ENCODE results near the gene DDX20.
"Not testable (repeated sequence)": the region's sequence is repeated elsewhere in the genome, so short reads cannot be mapped to it uniquely, and the experiment has no call there.

Gene DDX20

GRCh38 chr1:111738133-111738435 is 17.6 kb upstream of the DDX20 start:
- peaks cover 0 to 7% (median 0%) of the 10 kb centered on the region in 5 donors for H3K36me3 ChIP-seq (ENCODE audit: control insufficient read depth in 5 of 5, insufficient read depth in 5 of 5, low read length in 5 of 5)
- no peaks in the 10 kb centered on the region for H3K27me3 ChIP-seq (ENCODE audit: control insufficient read depth in 5 of 5, insufficient read depth in 4 of 5, low read length in 5 of 5)
- peaks cover 31 to 74% (median 70%) of the 10 kb centered on the region in 5 donors for H3K4me1 ChIP-seq (ENCODE audit: control insufficient read depth in 5 of 5, insufficient read depth in 5 of 5, low read length in 5 of 5)
- peak overlapping the region; percentile 94 for H3K27ac ChIP-seq (ENCODE audit: low read depth, low read length)
- H3K4me3 ChIP-seq (ENCODE audit: low read depth in 1 of 5, low read length in 5 of 5) = peak overlapping the region; percentile 71 to 88 (median 79)
- H3K9me3 ChIP-seq (ENCODE audit: control insufficient read depth in 5 of 5, low read length in 5 of 5) = no peaks in the 10 kb centered on the region
- H3K9ac ChIP-seq (ENCODE audit: low read length in 5 of 5) = peak overlapping the region; percentile 39 to 78 (median 71)

DNA sequence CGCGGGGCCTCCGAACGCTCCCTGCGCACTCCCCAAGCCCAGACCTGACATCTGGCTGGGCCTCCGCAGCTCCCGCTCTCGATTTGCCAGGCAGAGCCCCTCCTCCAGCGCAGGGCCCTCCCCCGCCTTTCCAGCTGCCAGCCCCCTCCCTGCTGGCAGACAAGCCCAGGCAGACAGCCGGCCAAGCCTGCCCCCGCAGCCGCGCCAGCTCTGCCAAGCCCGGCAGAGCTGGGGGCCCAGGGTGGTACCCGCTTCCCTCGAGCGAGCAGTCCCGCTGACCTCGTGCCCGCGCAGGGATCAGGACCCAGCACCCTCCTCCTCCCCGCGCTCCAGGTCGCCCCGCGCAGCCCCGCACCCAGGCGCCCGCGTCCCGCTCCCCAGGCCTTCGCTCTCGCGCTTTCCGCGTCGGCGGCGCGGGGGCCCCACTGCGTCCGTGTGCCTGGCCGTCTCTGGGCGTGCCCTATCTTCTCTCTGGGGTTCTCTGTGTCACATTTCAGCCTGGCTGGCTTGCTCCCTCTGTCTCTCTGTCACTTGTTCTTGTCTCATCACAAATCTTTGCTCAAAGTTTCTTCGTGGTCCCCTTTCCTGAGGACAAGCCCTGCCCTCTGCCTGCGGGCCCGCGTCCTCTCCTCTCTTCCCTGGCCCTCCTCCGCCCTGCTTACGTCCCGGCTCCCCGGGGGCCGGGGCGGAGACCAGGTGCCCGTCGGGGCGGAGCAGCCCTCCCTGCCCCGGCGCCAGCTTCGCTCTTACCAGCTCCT is 17.1 kb upstream of the DDX20 start:
- peak overlapping the region in 4 of 5 donors; percentile 52 to 78 (median 72) for H3K9ac ChIP-seq (ENCODE audit: low read length in 5 of 5)
- peaks cover 27 to 68% (median 65%) of the 10 kb centered on the region in 5 donors for H3K4me1 ChIP-seq (ENCODE audit: control insufficient read depth in 5 of 5, insufficient read depth in 5 of 5, low read length in 5 of 5)
- peaks cover 0 to 7% (median 0%) of the 10 kb centered on the region in 5 donors for H3K36me3 ChIP-seq (ENCODE audit: control insufficient read depth in 5 of 5, insufficient read depth in 5 of 5, low read length in 5 of 5)
- peaks cover 0 to 3% (median 0%) of the 10 kb centered on the region in 5 donors for H3K27me3 ChIP-seq (ENCODE audit: control insufficient read depth in 5 of 5, insufficient read depth in 4 of 5, low read length in 5 of 5)
- peak overlapping the region; percentile 94 for H3K27ac ChIP-seq (ENCODE audit: low read depth, low read length)
- peak overlapping the region; percentile 71 to 88 (median 79) for H3K4me3 ChIP-seq (ENCODE audit: low read depth in 1 of 5, low read length in 5 of 5)
- no peaks in the 10 kb centered on the region for H3K9me3 ChIP-seq (ENCODE audit: control insufficient read depth in 5 of 5, low read length in 5 of 5)

DNA sequence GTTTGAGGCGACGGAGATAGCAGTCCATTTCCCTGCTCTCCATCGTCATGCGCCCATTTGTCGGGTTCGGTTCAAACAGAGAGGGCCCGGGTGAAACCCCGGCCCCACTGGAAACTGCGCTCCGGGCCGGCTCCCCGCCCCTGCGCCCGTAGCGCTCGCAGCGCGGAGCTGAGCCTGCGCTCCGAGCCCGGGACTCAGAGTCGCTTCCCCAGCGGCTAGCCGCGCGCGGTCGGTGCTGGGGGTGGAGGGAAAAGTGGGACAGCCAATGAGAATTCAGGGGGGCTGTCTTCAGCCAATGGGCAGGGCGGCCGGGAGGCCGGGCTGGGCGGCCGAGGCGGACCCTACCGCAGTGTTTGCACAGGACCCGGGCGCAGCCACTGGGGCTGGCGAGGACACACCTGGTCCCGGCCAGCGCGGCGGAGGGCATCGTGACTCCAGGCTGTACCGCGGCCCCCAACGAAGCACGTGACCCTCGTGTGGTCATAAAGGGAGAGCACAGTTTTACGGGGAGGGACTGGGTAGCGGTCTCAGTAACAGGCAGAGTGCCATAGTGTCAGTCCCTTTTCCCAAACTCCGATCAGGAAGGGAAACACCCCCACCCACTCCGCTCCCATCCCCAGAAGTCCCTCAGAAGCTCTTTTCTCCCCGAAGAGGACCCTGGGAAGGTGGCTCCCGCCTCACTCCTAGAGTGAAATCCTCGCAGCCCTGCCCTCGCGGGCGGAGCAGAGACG is 16.3 kb upstream of the DDX20 start, which contains the start of gene INKA2:
Gene INKA2, minus strand, starts transcription at position 202 of the 731 bp plus-strand sequence. Its CDS starts 153 bp downstream, at position 49.
- H3K27me3 ChIP-seq (ENCODE audit: control insufficient read depth in 5 of 5, insufficient read depth in 4 of 5, low read length in 5 of 5) = peaks cover 0 to 3% (median 0%) of the 10 kb centered on the region in 5 donors
- peak within 1 kb of the TSS; percentile 94 for H3K27ac ChIP-seq (ENCODE audit: low read depth, low read length)
- peaks cover 22 to 61% (median 57%) of the 10 kb centered on the region in 5 donors for H3K4me1 ChIP-seq (ENCODE audit: control insufficient read depth in 5 of 5, insufficient read depth in 5 of 5, low read length in 5 of 5)
- peak within 1 kb of the TSS; percentile 39 to 78 (median 72) for H3K9ac ChIP-seq (ENCODE audit: low read length in 5 of 5)
- H3K4me3 ChIP-seq (ENCODE audit: low read depth in 1 of 5, low read length in 5 of 5) = peak within 1 kb of the TSS; percentile 78 to 88 (median 79)
- peaks cover 0 to 7% (median 0%) of the 10 kb centered on the region in 5 donors for H3K36me3 ChIP-seq (ENCODE audit: control insufficient read depth in 5 of 5, insufficient read depth in 5 of 5, low read length in 5 of 5)
- no peaks in the 10 kb centered on the region for H3K9me3 ChIP-seq (ENCODE audit: control insufficient read depth in 5 of 5, low read length in 5 of 5)

DNA sequence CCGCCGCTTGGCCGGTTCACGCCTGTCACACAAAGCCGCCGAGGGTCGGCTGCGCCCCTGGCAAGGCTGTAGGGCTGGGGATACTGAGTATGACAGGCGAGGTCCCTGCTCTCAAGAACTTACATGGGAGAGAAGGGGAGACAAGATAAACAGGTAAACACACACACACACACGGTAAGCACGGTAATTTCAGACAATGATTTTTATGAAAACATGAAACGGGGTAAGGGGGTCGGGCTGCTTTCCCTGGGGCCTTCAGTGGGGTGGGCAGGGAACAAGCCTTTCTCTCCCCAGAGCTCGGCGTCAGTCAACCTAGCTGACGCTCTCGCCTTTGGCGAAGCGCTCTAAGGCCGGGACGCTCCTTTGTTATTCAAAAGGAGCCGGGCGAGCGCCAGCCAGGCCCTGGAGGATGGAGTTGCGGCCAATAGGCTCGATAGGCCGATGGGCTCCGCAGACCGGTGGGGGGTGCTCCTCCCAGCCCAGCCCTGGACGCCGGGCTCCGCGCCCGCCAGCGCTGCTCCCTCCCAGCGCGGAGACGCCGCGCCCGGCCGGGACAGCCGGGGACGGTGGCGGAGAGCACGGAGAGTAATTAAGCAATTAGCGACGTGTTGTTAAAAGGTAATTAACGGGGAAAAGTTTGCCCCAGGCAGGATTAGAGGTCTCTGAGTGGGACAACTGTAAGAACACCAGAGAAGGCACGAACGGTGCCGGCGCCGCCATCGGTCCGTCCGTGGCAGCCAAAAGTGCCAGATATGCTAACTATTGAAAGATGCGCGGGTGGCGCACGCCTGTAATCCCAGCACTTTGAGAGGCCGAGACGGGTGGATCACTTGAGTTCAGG is 15.6 kb upstream of the DDX20 start:
- H3K9ac ChIP-seq (ENCODE audit: low read length in 5 of 5) = peak overlapping the region in 4 of 5 donors; percentile 44 to 76 (median 72)
- H3K4me3 ChIP-seq (ENCODE audit: low read depth in 1 of 5, low read length in 5 of 5) = peak overlapping the region; percentile 78 to 88 (median 79)
- peaks cover 0 to 7% (median 0%) of the 10 kb centered on the region in 5 donors for H3K36me3 ChIP-seq (ENCODE audit: control insufficient read depth in 5 of 5, insufficient read depth in 5 of 5, low read length in 5 of 5)
- H3K4me1 ChIP-seq (ENCODE audit: control insufficient read depth in 5 of 5, insufficient read depth in 5 of 5, low read length in 5 of 5) = peaks cover 20 to 54% (median 50%) of the 10 kb centered on the region in 5 donors
- H3K9me3 ChIP-seq (ENCODE audit: control insufficient read depth in 5 of 5, low read length in 5 of 5) = no peaks in the 10 kb centered on the region
- peaks cover 0 to 3% (median 0%) of the 10 kb centered on the region in 5 donors for H3K27me3 ChIP-seq (ENCODE audit: control insufficient read depth in 5 of 5, insufficient read depth in 4 of 5, low read length in 5 of 5)
- H3K27ac ChIP-seq (ENCODE audit: low read depth, low read length) = peak overlapping the region; percentile 94

- H3K9me3 ChIP-seq (ENCODE audit: control insufficient read depth in 5 of 5, low read length in 5 of 5); H3K27me3 ChIP-seq (ENCODE audit: control insufficient read depth in 5 of 5, insufficient read depth in 4 of 5, low read length in 5 of 5); H3K36me3 ChIP-seq (ENCODE audit: control insufficient read depth in 5 of 5, insufficient read depth in 5 of 5, low read length in 5 of 5); H3K4me3 ChIP-seq (ENCODE audit: low read depth in 1 of 5, low read length in 5 of 5); H3K9ac ChIP-seq (ENCODE audit: low read length in 5 of 5); H3K27ac ChIP-seq (ENCODE audit: low read depth, low read length): not testable (repeated sequence)
- H3K4me1 ChIP-seq (ENCODE audit: control insufficient read depth in 5 of 5, insufficient read depth in 5 of 5, low read length in 5 of 5) = peaks cover 9 to 32% (median 28%) of the 10 kb centered on the region in 5 donors
Observed at GRCh38 chr1:111742292-111742691, 13.4 kb upstream of the DDX20 start.

DNA sequence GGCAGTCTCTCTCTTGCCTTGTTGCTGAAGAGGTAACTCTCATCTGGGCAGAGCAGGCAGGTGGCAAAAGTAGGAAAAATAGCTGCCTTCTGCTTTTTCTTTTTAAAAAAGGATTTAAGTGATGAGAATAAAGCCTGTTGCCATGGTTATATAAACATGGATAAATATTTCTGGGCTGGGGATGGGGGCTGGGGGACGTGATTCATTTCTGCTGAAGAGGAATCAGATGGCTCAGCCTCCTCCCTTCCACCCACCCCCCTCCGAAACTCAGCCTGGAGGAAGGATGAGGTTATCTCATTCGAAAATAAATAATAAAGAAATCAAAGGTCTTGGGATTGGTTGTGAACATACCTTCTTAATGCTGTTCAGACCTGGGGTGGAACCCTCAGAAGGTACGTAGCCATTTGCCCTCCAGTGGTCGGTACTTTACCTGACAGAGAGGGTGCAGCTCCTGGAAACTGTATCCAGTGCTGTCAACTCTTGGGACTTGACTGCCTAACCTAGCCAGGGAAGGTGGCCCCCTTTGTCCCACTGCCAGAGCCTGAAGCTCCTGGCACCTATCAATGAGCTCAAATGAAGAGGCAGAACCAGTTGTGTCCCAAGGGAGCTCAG is 12.7 kb upstream of the DDX20 start:
- Histone ChIP-seq H3K9ac (ENCODE audit: low read length in 5 of 5) (no peak overlapping the region), H3K4me1 (ENCODE audit: control insufficient read depth in 5 of 5, insufficient read depth in 5 of 5, low read length in 5 of 5) (peaks cover 1 to 25% (median 22%) of the 10 kb centered on the region in 5 donors), H3K27me3 (ENCODE audit: control insufficient read depth in 5 of 5, insufficient read depth in 4 of 5, low read length in 5 of 5) (peaks cover 0 to 3% (median 0%) of the 10 kb centered on the region in 5 donors), H3K4me3 (ENCODE audit: low read depth in 1 of 5, low read length in 5 of 5) (no peak overlapping the region), H3K36me3 (ENCODE audit: control insufficient read depth in 5 of 5, insufficient read depth in 5 of 5, low read length in 5 of 5) (no peaks in the 10 kb centered on the region), H3K27ac (ENCODE audit: low read depth, low read length) (no peak overlapping the region), H3K9me3 (ENCODE audit: control insufficient read depth in 5 of 5, low read length in 5 of 5) (no peaks in the 10 kb centered on the region)

- no peak overlapping the region for H3K27ac ChIP-seq (ENCODE audit: low read depth, low read length)
Observed at GRCh38 chr1:111743679-111744101, 12.0 kb upstream of the DDX20 start.

DNA sequence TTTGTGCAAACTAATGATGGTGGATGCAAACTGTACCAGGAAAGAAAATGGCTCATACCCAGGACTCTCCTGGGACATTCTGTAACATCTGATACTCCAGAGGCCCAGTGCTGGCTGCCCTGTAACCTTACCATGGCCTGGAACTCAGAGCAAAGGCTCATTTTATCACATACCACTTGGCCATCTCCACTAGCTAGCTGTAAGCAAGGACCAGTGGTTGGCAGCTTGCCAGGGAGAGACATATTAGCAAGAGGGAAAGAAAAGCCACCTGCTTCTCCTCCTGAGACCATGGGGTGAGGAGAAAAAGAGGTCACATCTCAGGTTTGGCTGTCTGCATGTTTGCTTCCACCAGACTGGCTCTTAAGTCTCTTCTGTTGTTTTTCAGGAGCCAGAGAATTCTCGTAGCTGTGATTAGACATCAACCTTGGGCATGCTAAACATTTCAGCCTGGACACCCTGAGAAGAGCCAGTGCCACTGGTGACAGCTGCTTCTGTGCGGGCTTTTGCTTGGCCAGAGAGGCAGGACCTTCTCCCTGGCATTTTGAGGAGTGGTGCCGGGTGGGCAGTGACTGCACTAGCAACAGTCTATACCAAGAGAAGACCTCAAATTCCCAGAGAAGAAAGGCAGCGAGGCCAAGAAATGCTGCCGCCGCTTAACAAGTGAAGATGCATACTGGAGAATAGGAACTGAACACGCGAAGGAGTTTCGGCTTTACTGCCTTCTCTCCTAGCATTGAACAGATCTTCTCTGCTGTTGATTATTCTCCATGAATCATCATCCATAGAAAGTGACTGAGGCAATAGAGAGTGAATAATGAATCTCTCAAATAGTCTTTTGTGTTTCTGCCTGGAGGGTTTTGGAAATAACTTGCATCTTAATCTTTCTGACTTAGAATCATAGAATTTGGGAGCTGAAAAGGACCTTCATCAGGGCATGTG is 9.8 kb upstream of the DDX20 start:
- Histone ChIP-seq H3K4me3 (ENCODE audit: low read depth in 1 of 5, low read length in 5 of 5) (no peak overlapping the region), H3K36me3 (ENCODE audit: control insufficient read depth in 5 of 5, insufficient read depth in 5 of 5, low read length in 5 of 5) (no peaks in the 10 kb centered on the region), H3K27ac (ENCODE audit: low read depth, low read length) (no peak overlapping the region), H3K4me1 (ENCODE audit: control insufficient read depth in 5 of 5, insufficient read depth in 5 of 5, low read length in 5 of 5) (peaks cover 0 to 7% (median 0%) of the 10 kb centered on the region in 5 donors), H3K27me3 (ENCODE audit: control insufficient read depth in 5 of 5, insufficient read depth in 4 of 5, low read length in 5 of 5) (peaks cover 0 to 3% (median 0%) of the 10 kb centered on the region in 5 donors), H3K9me3 (ENCODE audit: control insufficient read depth in 5 of 5, low read length in 5 of 5) (no peaks in the 10 kb centered on the region), H3K9ac (ENCODE audit: low read length in 5 of 5) (no peak overlapping the region)

More at GRCh38 chr1:111743679-111744101, 12.0 kb upstream of the DDX20 start:
- Histone ChIP-seq H3K9me3 (ENCODE audit: control insufficient read depth in 5 of 5, low read length in 5 of 5) (no peaks in the 10 kb centered on the region), H3K27me3 (ENCODE audit: control insufficient read depth in 5 of 5, insufficient read depth in 4 of 5, low read length in 5 of 5) (peaks cover 0 to 3% (median 0%) of the 10 kb centered on the region in 5 donors), H3K9ac (ENCODE audit: low read length in 5 of 5) (no peak overlapping the region), H3K4me3 (ENCODE audit: low read depth in 1 of 5, low read length in 5 of 5) (no peak overlapping the region), H3K36me3 (ENCODE audit: control insufficient read depth in 5 of 5, insufficient read depth in 5 of 5, low read length in 5 of 5) (no peaks in the 10 kb centered on the region), H3K4me1 (ENCODE audit: control insufficient read depth in 5 of 5, insufficient read depth in 5 of 5, low read length in 5 of 5) (peaks cover 1 to 24% (median 16%) of the 10 kb centered on the region in 5 donors)

Data from subcutaneous abdominal adipose tissue (tissue), 5 donors.